ENCODE results near the gene MRPS33.
"Not testable (repeated sequence)": the region's sequence is repeated elsewhere in the genome, so short reads cannot be mapped to it uniquely, and the experiment has no call there.

The MRPS33 gene

GRCh38 chr7:141014524-141015395 is at the start of gene MRPS33:
Gene MRPS33, minus strand, starts transcription at chr7:141014952. Its CDS starts 4,319 bp downstream, at chr7:141010633.
- peak; percentile 94 to 98 for DNase-seq

GRCh38 chr7:141057788-141058187 is 43.0 kb upstream of the MRPS33 start:
- no peak for DNase-seq

- no peak for DNase-seq
Measured at GRCh38 chr7:141055146-141055545, 40.4 kb upstream of the MRPS33 start.

- DNase-seq = peak; percentile 46 to 90
Measured at GRCh38 chr7:141053626-141054025, 38.9 kb upstream of the MRPS33 start.

- DNase-seq = no peak
Measured at GRCh38 chr7:141045842-141046620, 31.3 kb upstream of the MRPS33 start.

- no peak for DNase-seq
Measured at GRCh38 chr7:141045126-141045841, 30.5 kb upstream of the MRPS33 start.

- DNase-seq = no peak
Measured at GRCh38 chr7:141043616-141044015, 28.9 kb upstream of the MRPS33 start.

GRCh38 chr7:141042222-141043193 is 27.8 kb upstream of the MRPS33 start:
- no peak for DNase-seq

- DNase-seq = peak; percentile 39 to 63
Measured at GRCh38 chr7:141039376-141039775, 24.6 kb upstream of the MRPS33 start.

GRCh38 chr7:141038100-141038499 is 23.3 kb upstream of the MRPS33 start:
- DNase-seq = not testable (repeated sequence)

GRCh38 chr7:141032539-141033323 is 18.0 kb upstream of the MRPS33 start:
- not testable (repeated sequence) for DNase-seq

- DNase-seq = no peak
Measured at GRCh38 chr7:141028767-141029166, 14.0 kb upstream of the MRPS33 start.

GRCh38 chr7:141027043-141027442 is 12.3 kb upstream of the MRPS33 start:
- DNase-seq = no peak

- no peak for DNase-seq
Measured at GRCh38 chr7:141024668-141025067, 9.9 kb upstream of the MRPS33 start.

GRCh38 chr7:141023295-141023694 is 8.5 kb upstream of the MRPS33 start:
- DNase-seq = no peak

- DNase-seq = no peak
Measured at GRCh38 chr7:141017555-141017954, 2.8 kb upstream of the MRPS33 start.

GRCh38 chr7:141016349-141016748 is 1.6 kb upstream of the MRPS33 start:
- DNase-seq = no peak

- DNase-seq = no peak
Measured at GRCh38 chr7:141014125-141014523, 628 bp downstream of the MRPS33 start.

GRCh38 chr7:141013345-141013715 is 1.4 kb downstream of the MRPS33 start:
- DNase-seq = no peak

- no peak for DNase-seq
Measured at GRCh38 chr7:141012696-141013344, 1.9 kb downstream of the MRPS33 start.
